ENCODE data around the gene CDIPT.

CDIPT gene

DNA sequence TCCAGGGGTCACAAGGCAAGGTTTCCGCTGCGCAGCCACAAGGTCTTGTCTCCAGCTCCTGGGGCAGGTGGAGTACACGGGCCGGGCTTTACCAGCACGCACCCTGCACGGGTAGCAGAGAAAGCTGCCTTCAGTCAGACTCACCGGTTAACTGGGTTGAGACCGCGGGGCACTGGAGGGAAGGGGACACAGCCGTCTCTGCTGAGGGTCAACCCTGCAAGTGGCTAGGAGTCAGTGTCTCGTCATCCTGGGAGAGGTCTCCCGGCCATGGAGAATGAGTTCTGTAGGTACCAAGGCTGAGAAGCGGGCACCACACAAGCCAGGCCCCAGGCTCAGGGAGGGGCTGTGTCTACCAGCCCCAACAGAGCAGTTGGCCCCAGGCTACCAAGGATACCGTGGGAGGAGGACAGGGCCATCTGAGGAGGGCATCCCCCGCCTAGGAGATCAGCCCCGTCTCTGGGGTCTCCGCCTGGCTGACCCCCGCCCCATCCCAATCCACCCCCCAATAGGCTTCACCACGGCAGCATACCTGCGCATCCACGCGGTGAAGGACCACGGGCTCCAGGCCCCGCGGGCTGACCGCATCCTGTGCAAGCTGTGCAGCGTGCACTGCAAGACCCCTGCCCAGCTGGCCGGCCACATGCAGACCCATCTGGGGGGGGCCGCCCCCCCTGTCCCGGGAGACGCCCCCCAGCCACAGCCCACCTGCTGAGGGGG is 53.8 kb downstream of the CDIPT start:
- no peak for DNase-seq

Data from EL (cell line).